Prostate gland (tissue), 2 donors: Measurements from ENCODE around the gene IVD. TPM values are rescaled to one million over a fixed set of nuclear protein-coding genes. Genes with fewer than 3 reads are reported as not detected.

Experiments used
- DNase-seq: peaks from one replicate; pipeline ENCODE4 v3.0.0-alpha.2; 2019; ENCODE audit warnings: low spot score
- H3K27ac ChIP-seq, 2 donors: fragments of 200-600 bp; sonication (generic); 2 replicates each; pipeline ENCODE4 v1.5.1; 2017 to 2019
- H3K27me3 ChIP-seq: fragments of 200-600 bp; sonication (generic); replicated peaks from 2 replicates; pipeline ENCODE4 v1.5.1; 2019; ENCODE audit not compliant: insufficient read depth
- H3K36me3 ChIP-seq, 2 donors: fragments of 200-600 bp; sonication (generic); 1 replicate in 1 of 2; 2 replicates in 1 of 2; pipeline versions ENCODE4 v1.5.1 to v1.8.1; 2017 to 2019
- H3K4me1 ChIP-seq: fragments of 200-600 bp; sonication (generic); replicated peaks from 2 replicates; pipeline ENCODE4 v1.5.1; 2019
- H3K4me3 ChIP-seq, 2 donors: fragments of 200-600 bp; sonication (generic); 2 replicates each; pipeline ENCODE4 v1.5.1; 2017 to 2019
- H3K9me3 ChIP-seq: fragments of 200-600 bp; sonication (generic); 2 replicates; pipeline ENCODE4 v1.5.1; 2017
- CTCF ChIP-seq, 4 experiments: fragments of 200-600 bp in 2 of 4; fragments of 450-650 bp in 2 of 4; sonication (generic) in 2 of 4; IDR thresholded peaks; 1 replicate in 3 of 4; 2 replicates in 1 of 4; pipeline ENCODE4 v1.5.1; 2016 to 2019; ENCODE audit warnings: antibody characterized with exemption in 4 of 4, mild to moderate bottlenecking in 2 of 4, moderate library complexity in 2 of 4
- POLR2A ChIP-seq: fragments of 450-650 bp; IDR thresholded peaks from one replicate; pipeline ENCODE4 v1.6.1; 2016; ENCODE audit warnings: antibody characterized with exemption, mild to moderate bottlenecking
- POLR2AphosphoS5 ChIP-seq: sonication (generic); formaldehyde crosslinking; IDR thresholded peaks from one replicate; pipeline ENCODE4 v1.6.1; 2017; ENCODE audit warnings: antibody characterized with exemption
- WGBS: methylation state at CpG from one replicate; pipeline ENCODE4 v1.1.5; 2018; 5-methylcytosine and 5-hydroxymethylcytosine counted together
- intact Hi-C: fragments of 100-400 bp; cut with DNase I; formaldehyde crosslinking; loops from one replicate; pipeline ENCODE4 v1.14.2; 2022
- total RNA-seq, 2 donors: library from RNA; depleted of rRNA; stranded (reverse); fragments of >200 nt; gene quantifications; one replicate each; pipeline ENCODE4 v1.1.0, GENCODE V29; 2016

IVD gene
- total RNA-seq, 2 donors from 2014 or later: 112 to 115 TPM

DNA sequence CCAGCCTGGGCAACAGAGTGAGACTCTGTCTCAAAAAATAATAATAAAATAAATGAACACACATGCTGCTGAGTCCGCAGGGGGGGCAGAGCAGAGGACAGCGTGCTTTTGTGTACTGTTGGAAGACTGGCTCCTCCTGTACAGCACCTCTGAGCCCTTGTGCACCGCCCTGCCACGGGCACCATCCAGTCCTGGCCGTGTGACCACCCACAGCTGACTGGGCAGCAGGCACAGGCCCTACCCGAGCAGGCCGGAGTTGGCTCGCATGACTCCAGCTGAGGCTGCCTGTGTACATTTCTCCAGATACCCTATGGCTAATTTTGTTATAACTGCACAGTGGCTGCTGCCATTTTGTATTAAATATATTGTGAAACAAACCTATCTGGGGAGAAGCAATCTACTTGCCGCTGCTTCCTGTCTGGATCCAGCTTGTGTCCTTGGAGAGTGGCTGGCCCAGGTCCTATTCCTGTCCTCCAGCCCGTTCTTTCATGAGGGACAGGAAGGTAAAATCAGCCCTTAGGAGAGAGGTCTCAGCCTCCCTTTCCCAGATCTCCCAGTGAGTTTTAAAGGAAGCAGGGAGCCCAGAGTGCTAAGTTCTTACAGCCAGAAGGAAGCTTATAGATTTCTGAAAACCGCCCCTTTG lies 14.6 kb downstream of the IVD start:
- TF ChIP-seq CTCF (IDR thresholded peaks at IDR 0.05) (no peak), POLR2AphosphoS5 (no peak), POLR2A (no peak)
- intact Hi-C loops: loop anchor here (10.0 kb wide), 1 partner anchor 375 kb away; no protein-coding TSS in a partner anchor
- peak; percentile 56 for DNase-seq
- no peaks in the 10 kb centered on the region for H3K27me3 ChIP-seq
- no peaks in the 10 kb centered on the region for H3K9me3 ChIP-seq
- peaks cover 5 to 16% of the 10 kb centered on the region in 2 donors for H3K36me3 ChIP-seq
- no peak overlapping the region for H3K4me3 ChIP-seq
- H3K4me1 ChIP-seq: peaks cover 15% of the 10 kb centered on the region
- H3K27ac ChIP-seq: peak overlapping the region; percentile 73 to 77
- 51% methylated on average over 11 of the region's 11 CpGs for WGBS

GRCh38 chr15:40420793-40421192 lies 15.2 kb downstream of the IVD start:
- intact Hi-C loops: loop anchor here (10.0 kb wide), 1 partner anchor 376 kb away; no protein-coding TSS in a partner anchor
- peak; percentile 88 for DNase-seq
- 26% methylated on average over 3 of the region's 3 CpGs for WGBS
- Histone ChIP-seq H3K27me3 (no peaks in the 10 kb centered on the region), H3K27ac (peak overlapping the region; percentile 73 to 77), H3K9me3 (no peaks in the 10 kb centered on the region), H3K4me1 (peaks cover 15% of the 10 kb centered on the region), H3K4me3 (no peak overlapping the region), H3K36me3 (peaks cover under 1 to 10% of the 10 kb centered on the region in 2 donors)
- TF ChIP-seq POLR2AphosphoS5 (peak; percentile 83), CTCF (IDR thresholded peaks at IDR 0.05) (no peak)

- intact Hi-C loops: loop anchor here (1.0 to 10.0 kb wide), 2 partner anchors 142 to 377 kb away; no protein-coding TSS in a partner anchor
- WGBS: 10% methylated on average over 31 of the region's 31 CpGs
- Histone ChIP-seq H3K4me1 (peaks cover 15% of the 10 kb centered on the region), H3K36me3 (peaks cover 0 to 7% of the 10 kb centered on the region in 2 donors), H3K27me3 (no peaks in the 10 kb centered on the region), H3K9me3 (no peaks in the 10 kb centered on the region), H3K27ac (peak overlapping the region; percentile 73 to 77), H3K4me3 (no peak overlapping the region)
- TF ChIP-seq POLR2A: no peak
- peak; percentile 53 for TF ChIP-seq POLR2AphosphoS5
- peak; percentile 89 to 96 (median 92) for TF ChIP-seq CTCF (IDR thresholded peaks at IDR 0.05)
- peak; percentile 70 for DNase-seq
These were observed 15.9 kb downstream of the IVD start for GRCh38 chr15:40421246-40422157.

DNA sequence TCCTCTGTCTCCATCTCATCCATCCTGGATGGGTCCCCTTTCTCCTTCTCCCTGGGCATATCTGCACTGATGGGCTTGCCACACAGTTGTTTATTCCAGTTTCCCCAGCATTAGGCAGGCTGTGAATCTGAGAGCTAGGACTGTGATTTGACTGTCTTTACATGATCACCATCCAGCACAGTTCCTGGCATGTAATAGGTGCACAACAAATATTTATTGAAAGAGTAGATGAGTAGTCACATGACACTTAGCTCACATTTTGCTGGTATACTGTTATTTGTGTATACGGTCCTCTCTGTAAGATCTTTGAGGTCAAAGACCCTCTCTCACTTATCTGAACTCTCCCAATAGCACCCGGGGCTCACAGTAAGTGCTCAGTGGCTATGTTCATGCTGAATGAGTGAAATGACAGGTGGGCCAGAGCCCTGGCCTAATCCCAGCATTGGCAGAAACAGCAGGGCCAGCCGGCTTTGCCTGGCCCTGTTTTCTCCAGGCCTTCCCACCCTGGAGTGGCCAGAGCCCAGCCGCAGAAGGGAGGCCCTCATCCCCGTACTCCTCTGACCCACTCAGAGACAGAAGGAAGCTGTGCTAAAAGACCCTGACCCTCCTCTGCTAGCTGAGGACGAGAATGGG lies 19.0 kb downstream of the IVD start:
- WGBS: 90% methylated on average over 5 of the region's 6 CpGs

More for the DNA sequence above, 19.0 kb downstream of the IVD start:
- Histone ChIP-seq H3K4me1 (peaks cover 15% of the 10 kb centered on the region), H3K27me3 (no peaks in the 10 kb centered on the region), H3K27ac (no peak overlapping the region), H3K36me3 (no peaks in the 10 kb centered on the region), H3K4me3 (no peak overlapping the region), H3K9me3 (no peaks in the 10 kb centered on the region)
- TF ChIP-seq POLR2AphosphoS5: no peak
- no peak for TF ChIP-seq CTCF (IDR thresholded peaks at IDR 0.05)
- TF ChIP-seq POLR2A: no peak
- DNase-seq: no peak
- intact Hi-C loops: loop anchor here (10.0 kb wide), 1 partner anchor 380 kb away; no protein-coding TSS in a partner anchor
